A172 (cell line): ENCODE measurements around the gene ZC4H2. TPM values are rescaled to one million over a fixed set of nuclear protein-coding genes. Genes with fewer than 3 reads are reported as not detected.
"Not testable (repeated sequence)": the region's sequence is repeated elsewhere in the genome, so short reads cannot be mapped to it uniquely, and the experiment has no call there.

ENCODE experiments used
- DNase-seq: peaks from one replicate; pipeline ENCODE4 v3.0.0-alpha.2; 2015; ENCODE audit warnings: low spot score
- total RNA-seq: library from RNA; depleted of rRNA; stranded (reverse); fragments of >200 nt; shearing (Covaris generic); gene quantifications from 2 replicates; pipeline ENCODE4 v1.2.3, GENCODE V29; 2014; rRNA removed

Gene ZC4H2, protein sequence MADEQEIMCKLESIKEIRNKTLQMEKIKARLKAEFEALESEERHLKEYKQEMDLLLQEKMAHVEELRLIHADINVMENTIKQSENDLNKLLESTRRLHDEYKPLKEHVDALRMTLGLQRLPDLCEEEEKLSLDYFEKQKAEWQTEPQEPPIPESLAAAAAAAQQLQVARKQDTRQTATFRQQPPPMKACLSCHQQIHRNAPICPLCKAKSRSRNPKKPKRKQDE
- total RNA-seq: 7.3 and 10.9 TPM in 2 replicates

DNA sequence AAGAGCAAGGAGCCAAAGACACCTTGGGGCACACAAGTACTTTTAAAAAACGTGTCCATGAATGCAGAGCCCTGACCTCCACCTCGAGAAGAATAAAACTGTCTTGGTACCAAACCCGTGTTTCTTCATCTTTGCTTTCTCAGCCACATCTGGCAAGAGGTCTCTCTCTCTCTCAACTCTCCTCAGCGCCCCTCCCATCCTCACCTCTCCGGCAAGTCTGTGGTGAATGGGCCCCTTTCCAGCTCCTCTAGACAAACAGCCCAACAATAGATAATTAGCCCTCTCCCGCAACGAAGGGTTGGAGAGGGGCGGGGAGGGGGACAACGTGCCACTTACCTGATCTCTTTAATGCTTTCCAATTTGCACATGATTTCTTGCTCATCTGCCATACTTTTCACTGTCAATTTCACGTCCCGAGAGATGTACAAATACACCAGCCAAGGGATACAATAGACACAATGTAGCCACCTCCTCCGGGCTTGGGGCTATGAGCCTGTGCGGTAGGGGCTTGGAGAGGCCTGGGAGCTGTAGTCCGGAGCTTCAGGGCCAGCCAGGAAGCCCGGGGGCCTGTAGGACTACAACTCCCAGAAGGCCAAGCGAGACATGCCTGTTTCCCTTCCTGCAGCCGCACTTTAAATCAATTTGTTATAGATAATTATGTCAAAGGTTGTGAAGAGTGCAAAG, at the start of gene ZC4H2:
Gene ZC4H2, minus strand, starts transcription at position 462 of the 684 bp plus-strand sequence. Its CDS starts 73 bp downstream, at position 389.
- DNase-seq: peak; percentile 55

DNA sequence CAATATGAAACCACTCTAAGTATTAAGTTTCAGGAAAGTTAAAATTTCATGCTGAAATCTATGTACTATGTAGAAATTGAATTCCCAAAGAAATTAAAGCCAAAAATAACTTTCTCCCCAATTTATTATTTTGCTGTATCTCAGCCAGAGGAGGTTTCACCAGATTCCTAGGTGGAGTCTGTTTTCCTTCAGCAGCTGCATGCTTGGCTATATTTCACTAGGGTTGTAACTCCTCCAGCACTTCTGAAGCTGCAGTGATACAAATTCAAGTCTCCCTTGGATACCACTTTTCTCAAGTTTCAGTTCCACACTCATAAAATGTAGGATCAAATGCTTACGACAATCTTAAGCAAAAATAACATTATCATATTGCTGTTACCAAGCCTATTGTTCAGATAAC, 41.2 kb upstream of the ZC4H2 start:
- DNase-seq: no peak

DNA sequence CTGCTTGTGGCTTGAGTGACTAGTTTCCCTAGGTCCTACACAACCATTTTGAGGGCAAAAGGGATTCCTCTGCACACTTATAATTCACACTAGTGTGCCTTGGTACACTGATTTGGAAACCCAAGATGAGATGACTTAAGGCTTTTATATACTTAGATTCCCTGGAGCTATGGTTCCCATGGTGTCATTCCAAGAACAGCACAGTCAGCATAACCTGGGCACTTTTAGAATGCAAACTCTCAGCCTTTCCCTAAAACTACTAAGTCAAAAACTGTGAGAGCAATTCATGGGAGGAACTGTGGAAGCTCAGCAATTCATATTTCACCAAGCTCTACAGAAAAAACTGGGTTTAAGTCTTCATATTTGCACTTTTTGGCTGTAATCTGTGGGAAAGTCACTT, 38.0 kb upstream of the ZC4H2 start:
- no peak for DNase-seq

DNA sequence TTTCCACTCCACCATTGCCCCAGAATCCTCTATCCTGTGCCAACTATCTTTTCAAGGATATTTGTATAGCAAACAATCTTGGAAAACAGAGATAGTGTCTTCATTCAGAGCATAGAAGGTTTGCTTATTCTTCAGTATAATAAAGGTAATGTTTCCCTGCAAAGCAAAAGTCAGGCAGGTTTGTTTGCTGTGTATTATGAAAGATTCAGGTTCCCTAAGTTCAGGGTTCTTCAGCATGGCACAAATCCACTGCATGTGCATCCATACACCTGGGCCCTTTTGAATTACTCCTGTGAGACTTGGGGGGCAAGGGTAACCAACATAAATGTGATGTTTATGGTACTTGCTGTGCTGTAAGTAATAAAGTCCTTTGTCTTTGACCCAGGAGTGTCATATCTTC, 33.2 kb upstream of the ZC4H2 start:
- DNase-seq: no peak

DNA sequence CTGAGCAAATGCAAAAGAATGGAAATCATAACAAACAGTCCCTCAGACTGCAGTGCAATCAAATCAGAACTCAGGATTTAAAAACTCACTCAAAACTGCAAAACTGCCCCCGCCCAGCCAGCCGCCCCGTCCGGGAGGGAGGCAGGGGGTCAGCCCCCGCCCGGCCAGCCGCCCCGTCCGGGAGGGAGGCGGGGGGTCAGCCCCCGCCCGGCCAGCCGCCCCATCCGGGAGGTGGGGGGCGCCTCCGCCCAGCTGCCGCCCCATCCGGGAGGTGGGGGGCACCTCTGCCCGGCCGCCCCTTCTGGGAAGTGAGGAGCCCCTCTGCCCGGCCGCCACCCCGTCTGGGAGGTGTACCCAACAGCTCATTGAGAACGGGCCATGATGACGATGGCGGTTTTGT, 26.0 kb upstream of the ZC4H2 start:
- not testable (repeated sequence) for DNase-seq

DNA sequence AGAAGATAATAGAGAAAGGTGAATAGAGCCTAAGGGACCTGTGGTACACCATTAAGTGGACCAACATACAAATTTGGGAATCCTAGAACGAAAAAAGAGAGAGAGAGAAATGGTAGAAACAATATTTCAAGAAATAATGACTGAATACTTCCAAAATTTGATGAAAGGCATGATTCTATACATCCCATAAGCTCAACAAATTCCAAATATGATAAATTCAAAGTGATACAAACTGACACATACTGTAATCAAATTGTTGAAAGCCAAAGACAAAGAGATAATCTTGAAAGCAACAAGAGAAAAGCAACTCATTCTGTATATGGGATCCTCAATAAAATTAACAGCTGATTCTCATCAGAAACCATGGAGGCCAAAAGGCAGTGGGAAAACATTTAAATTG, 20.6 kb upstream of the ZC4H2 start:
- no peak for DNase-seq

DNA sequence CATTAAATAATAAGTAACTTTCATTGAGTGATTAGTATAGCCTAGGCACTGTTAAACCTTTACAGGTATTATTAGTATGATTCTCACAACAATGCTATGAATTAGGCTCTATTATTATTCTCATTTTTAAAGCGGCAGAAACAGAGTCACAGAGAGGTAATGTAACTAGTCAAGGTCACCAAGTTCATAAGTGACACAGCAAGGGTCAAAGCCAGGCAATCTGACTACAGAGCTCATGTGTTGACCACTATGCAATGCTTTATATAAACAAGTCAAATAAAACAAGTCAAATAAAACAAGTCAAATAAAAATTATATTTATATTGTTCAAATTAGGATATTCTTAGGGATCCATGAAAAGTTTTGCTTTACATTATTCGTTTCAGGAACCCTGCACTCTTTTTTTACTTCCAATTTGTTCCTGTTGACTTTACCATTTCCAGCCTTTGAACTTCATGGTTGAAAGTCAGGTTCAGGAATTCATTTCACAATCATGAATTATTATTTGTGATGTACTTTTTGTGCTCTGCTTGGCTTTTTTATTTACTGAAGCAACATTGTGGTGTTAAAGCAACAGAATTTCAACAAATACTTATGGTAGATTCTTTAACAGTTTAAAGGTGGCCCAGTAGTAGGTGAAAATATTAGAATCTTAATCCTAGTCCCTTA, 18.0 kb upstream of the ZC4H2 start:
- no peak for DNase-seq

DNA sequence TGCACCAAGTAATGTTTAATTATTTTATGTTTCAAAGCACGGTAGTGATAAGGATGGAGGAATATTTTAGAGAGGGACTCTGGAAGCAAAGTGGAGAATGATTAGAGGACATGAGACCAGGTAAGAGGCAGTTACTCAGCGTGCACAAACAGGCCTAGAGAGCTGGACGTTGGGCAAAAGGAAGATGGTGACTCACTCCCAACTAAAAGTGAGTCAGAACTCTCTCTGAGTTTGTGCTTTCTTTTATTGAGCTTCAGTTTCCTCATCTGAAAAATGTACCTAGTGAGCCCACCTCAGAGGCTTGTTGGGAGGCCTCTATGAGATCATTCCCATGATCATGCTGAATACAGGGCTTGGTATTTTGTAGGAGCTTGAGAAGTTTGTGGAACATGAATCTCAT, 1.6 kb upstream of the ZC4H2 start:
- peak; percentile 25 for DNase-seq

DNA sequence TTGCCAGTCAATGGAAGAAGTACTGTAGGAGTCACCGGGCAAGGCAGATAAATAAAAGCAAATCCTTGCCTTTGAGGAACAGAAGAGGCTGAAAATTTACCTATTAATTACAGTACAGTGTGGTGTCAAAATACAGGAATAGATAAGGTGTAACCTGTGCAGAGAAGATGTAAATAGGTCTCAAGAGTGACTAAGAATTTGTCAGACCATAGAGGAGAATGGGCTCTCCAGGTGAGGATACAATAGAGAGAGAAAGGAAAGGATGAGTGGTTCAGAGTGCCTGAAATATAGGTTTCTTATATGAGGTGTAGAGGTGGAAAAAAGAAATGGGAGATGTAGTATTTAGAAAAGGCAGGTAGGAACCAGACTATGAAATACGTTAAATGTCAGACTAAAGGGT, 801 bp upstream of the ZC4H2 start:
- no peak for DNase-seq

DNA sequence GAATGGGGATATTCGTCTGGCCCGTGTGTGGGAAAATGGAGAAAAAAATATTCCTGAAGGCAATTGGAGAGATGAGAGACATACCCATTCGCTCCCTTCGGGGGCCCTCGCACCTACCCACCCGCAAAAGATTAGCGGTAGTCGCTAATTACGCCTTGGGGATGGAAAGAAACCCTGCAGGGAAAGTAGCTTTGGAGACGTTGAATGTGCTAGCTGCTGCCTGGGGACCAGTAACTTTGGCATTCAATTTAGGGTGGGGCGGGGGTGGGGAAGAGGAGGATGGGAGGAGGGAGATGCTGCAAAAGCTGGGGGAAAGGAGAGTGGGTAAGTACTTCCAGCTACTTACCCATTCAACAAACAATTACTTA, 407 bp upstream of the ZC4H2 start:
- DNase-seq: no peak

DNA sequence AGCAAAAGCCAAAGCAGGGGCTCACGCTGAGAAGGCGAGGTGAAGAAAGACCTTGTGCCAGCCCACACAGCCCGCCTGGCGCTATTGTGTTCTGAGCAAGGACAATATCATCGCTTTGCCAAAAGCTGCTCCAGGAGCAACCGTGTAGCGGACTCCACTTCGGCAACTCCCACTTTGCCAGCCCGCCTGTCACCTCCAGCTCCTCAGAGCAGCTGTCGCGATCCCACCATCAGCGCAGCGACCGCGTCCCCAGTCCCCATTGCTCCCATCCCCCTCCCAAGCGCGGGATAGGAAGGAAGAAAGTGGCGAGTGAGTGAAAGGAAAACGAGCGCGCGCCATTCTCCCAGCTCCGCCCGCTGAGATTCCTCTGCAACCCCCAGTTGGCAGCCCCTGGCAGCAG, 759 bp downstream of the ZC4H2 start:
- peak; percentile 25 for DNase-seq

DNA sequence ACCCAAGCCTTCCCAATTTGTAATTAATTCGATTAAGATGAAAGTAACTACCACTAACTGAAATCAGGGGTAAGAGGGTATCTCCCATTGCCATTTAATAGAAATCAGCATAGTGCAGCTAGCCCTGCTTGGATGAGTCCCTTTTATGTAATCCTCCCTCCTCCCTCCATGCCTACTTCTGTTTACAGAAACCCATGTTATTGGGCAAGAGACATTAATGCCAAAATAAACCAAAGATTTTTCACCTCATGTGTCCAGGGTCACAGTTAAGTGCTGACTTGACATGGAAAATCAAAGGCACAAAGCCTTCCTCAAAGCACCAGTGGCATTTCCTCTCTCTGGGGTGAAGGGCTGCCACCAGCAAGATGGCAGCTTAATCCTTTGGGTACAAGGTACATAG, 50.8 kb downstream of the ZC4H2 start:
- no peak for DNase-seq

DNA sequence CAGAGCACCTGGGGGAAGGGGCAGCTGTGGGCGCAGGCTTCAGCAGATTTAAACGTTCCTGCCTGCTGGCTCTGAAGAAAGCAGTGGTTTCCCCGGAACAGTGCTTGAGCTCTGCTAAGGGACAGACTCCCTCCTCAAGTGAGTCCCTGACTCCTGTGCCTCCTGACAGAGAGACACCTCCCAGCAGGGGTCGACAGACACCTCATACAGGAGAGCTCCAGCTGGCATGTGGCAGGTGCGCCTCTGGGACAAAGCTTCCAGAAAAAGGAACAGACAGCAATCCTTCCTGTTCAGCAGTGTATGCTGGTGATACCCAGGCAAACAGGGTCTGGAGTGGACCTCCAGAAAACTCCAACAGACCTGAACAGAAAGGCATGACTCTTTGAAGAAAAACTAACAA, 68.1 kb downstream of the ZC4H2 start:
- DNase-seq: no peak

DNA sequence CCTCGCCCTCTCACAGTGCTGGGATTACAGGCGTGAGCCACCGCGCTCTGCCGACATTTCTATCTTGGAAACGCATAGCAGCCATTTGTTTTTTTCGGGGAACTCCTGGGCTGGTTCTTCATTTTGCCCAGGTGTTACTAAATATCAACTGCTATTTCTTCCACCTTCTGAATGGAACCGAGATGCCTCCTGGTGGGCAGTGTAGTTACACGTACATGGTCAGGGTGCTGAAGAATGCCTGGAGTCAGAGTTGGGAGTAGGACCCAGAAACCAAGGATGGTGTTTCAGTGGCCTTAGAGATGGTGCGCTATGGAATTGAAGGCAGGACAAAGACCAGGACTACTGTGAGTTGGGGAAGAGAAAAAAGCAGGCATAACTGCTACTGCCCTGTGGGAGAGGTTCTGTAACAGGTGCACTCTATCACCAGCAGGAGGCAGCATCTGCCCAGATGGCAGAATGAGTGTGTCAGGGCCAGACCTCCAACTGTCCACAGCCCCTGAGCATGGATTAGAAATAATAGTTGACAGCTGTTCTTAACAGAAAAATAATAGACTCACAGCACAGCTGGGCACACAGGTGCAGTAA, 81.7 kb downstream of the ZC4H2 start:
- DNase-seq: no peak

DNA sequence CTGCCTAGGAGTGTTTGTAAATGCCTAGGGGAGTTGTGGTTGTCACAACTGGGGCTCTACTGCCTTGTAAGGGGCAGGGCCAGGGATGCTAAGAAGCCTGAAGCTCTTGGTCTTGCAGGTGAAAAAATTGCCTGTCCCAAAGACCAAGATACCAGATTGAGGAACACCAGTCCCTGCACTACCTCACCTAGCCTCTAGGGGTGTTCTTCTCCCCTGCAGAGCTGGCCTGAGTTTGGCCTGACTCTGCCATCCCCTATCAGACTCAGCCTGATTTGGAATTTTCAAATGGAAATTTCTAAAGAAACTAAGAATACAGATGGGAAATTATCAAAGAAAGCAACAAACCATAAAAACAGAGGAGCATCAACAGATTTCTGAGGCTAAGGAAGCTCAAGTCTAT, 90.4 kb downstream of the ZC4H2 start:
- no peak for DNase-seq

DNA sequence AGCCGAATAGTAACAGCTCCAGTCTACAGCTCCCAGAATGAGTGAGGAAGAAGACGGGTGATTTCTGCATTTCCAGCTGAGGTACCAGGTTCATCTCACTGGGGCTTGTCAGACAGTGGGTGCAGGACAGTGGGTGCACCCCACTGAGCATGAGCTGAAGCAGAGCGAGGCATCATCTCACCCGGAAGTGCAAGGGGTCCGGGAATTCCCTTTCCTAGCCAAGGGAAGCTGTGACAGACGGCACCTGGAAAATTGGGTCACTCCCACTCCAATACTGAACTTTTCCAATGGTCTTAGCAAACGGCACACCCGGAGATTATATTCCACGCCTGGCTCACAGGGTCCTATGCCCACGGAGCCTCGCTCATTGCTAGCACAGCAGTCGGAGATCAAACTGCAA, 97.5 kb downstream of the ZC4H2 start:
- DNase-seq: not testable (repeated sequence)

DNA sequence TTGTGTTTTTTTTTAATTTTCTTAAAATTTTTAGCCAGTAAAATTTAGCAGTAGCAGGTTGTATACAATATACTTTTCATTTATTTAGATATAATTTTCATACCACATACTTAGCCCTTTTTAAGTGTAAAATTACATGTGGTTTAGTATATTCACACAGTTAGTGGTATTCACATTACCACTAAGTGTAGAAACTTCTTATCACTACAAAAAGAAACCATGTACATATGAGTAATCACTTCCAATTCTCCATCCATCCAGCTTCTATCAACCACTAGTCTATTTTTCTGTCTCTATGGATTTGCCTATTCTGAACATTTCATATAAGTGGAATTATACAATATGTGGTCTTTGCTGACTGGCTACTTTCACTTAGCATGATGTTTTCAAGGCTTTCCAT, 109.0 kb downstream of the ZC4H2 start:
- no peak for DNase-seq

Other genes starting within 250 kb of the ZC4H2 start
- gene ZC3H12B, start 58.4 kb upstream of the ZC4H2 start, total RNA-seq: not detected in 2 replicates